ENCODE measurements around the gene NACA. TPM values are rescaled to one million over a fixed set of nuclear protein-coding genes. Genes with fewer than 3 reads are reported as not detected.

The NACA gene
- polyA plus RNA-seq (2012; rRNA removed): 523 and 644 TPM in 2 replicates
- polyA plus RNA-seq (2012; cell fraction: cytosol; rRNA removed): 840 and 1,075 TPM in 2 replicates
- 157 and 212 TPM in 2 replicates for polyA plus RNA-seq (2012; cell fraction: nucleus; rRNA removed)

DNA sequence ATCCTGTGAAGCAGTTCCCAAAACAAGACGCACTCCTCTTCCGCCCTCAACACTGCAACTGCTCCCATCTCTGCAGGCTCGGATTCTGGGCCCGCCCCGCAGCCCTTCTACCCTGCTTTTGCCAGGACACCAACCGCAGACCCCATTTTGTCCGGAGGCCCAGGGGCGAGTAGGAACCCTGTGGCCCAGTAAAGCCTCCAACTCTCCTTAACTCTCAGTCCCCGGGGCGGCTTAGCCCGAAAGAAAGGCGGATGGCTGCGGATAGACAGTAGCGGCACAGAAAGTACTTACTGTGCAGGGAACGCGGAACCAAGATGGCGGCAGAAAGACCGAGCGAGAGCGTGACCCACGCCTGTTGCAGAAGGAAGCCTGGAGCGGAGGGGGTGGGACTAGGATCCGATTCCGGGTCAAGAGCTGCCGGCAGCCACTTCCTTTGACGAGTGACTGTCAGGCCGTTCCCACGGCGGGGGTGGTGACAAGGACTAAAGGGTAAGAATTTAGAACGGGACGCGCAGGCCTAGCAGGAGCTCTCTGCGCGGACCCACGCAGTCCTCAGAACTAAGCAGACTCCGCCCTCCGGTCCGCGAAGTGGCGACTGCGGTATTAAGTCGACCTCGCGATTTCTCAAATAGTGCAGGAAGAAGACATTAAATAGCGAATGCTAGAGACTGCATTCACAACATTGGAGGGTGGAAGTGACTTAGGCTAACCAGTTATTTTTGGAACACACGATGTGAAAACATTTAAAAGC, at the start of gene NACA:
NACA (minus strand) TSS at position 328 of the 751 bp plus-strand sequence. CDS start 778 bp downstream, outside the sequence.
- POLR2A ChIA-PET: interaction anchor here (0.5 to 1.5 kb wide), 19 partner anchors 9 to 450 kb away, joined by 3 to 19 read pairs (median 4); partner anchors contain the start of genes CNPY2 and PTGES3
- Histone ChIP-seq H3K27me3 (ENCODE audit: insufficient read depth) (no peaks in the 10 kb centered on the region), H3K4me2 (peak within 1 kb of the TSS; percentile 91), H3K9me2 (no peaks in the 10 kb centered on the region), H3K27ac (ENCODE audit: low read depth in 2 of 2, low read length in 1 of 2) (peak within 1 kb of the TSS; percentile 91 to 93), H3K9me3 (no peaks in the 10 kb centered on the region), H3K4me1 (ENCODE audit: control insufficient read depth in 1 of 2, insufficient read depth in 2 of 2, low read depth in 1 of 2, low read length in 1 of 2) (peaks cover 27 to 30% of the 10 kb centered on the region in 2 experiments), H3K4me3 (ENCODE audit: low read depth in 2 of 2, low read length in 1 of 2) (peak within 1 kb of the TSS; percentile 92 to 94), H3K36me3 (replicated peaks in 1 of 2; ENCODE audit: control insufficient read depth in 1 of 2, insufficient read depth in 2 of 2, low read length in 1 of 2) (peaks cover 27 to 30% of the 10 kb centered on the region in 2 experiments), H2AFZ (ENCODE audit: low read depth) (peak within 1 kb of the TSS; percentile 88), H3K79me2 (ENCODE audit: insufficient read depth) (peaks cover 50% of the 10 kb centered on the region), H3K9ac (peak within 1 kb of the TSS; percentile 98), H4K20me1 (ENCODE audit: insufficient read depth) (peaks cover 41% of the 10 kb centered on the region), H3F3A (replicated peaks; ENCODE audit: insufficient read depth) (peaks cover 18% of the 10 kb centered on the region)
- WGBS (ENCODE audit: low lambda C conversion rate): under 1% methylated on average over 33 of the region's 46 CpGs
- peak; percentile 71 for TF ChIP-seq NRF1 (IDR thresholded peaks at IDR 0.05; ENCODE audit: low read depth, low read length)
- no peak for TF ChIP-seq USF1 (IDR thresholded peaks at IDR 0.05; ENCODE audit: borderline replicate concordance, low read depth)
- peak; percentile 95 for TF ChIP-seq MXI1 (IDR thresholded peaks at IDR 0.05; ENCODE audit: low read depth, low read length)
- TF ChIP-seq CHD2 (IDR thresholded peaks at IDR 0.05; ENCODE audit: low read length, partially characterized antibody): peak; percentile 97
- peak; percentile 98 for TF ChIP-seq GABPA (IDR thresholded peaks at IDR 0.05; ENCODE audit: low read depth)
- TF ChIP-seq JUND (IDR thresholded peaks at IDR 0.05): no peak
- TF ChIP-seq FOXM1 (IDR thresholded peaks at IDR 0.05; ENCODE audit: low read depth): no peak
- peak; percentile 3; the same call in 1 of the 2 replicates for TF ChIP-seq RAD21 (IDR thresholded peaks at IDR 0.05; ENCODE audit: low read length)
- peak; percentile 96 for TF ChIP-seq TAF1 (IDR thresholded peaks at IDR 0.05; ENCODE audit: borderline replicate concordance, low read depth, low read length)
- peak; percentile 83; the same call in 1 of the 2 replicates for TF ChIP-seq ZBTB33 (IDR thresholded peaks at IDR 0.05; ENCODE audit: borderline replicate concordance, low read depth)
- TF ChIP-seq SMC3 (IDR thresholded peaks at IDR 0.05; ENCODE audit: low read depth, low read length): no peak
- peak; percentile 87 for TF ChIP-seq ELF1 (IDR thresholded peaks at IDR 0.05)
- TF ChIP-seq PBX3 (IDR thresholded peaks at IDR 0.05): peak; percentile 89
- TF ChIP-seq, protein P1, sequence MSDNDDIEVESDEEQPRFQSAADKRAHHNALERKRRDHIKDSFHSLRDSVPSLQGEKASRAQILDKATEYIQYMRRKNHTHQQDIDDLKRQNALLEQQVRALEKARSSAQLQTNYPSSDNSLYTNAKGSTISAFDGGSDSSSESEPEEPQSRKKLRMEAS (IDR thresholded peaks at IDR 0.05; ENCODE audit: low read depth): peak; percentile 99
- TF ChIP-seq YY1 (IDR thresholded peaks at IDR 0.05; ENCODE audit: low read depth): peak; percentile 98
- TF ChIP-seq, protein P2, sequence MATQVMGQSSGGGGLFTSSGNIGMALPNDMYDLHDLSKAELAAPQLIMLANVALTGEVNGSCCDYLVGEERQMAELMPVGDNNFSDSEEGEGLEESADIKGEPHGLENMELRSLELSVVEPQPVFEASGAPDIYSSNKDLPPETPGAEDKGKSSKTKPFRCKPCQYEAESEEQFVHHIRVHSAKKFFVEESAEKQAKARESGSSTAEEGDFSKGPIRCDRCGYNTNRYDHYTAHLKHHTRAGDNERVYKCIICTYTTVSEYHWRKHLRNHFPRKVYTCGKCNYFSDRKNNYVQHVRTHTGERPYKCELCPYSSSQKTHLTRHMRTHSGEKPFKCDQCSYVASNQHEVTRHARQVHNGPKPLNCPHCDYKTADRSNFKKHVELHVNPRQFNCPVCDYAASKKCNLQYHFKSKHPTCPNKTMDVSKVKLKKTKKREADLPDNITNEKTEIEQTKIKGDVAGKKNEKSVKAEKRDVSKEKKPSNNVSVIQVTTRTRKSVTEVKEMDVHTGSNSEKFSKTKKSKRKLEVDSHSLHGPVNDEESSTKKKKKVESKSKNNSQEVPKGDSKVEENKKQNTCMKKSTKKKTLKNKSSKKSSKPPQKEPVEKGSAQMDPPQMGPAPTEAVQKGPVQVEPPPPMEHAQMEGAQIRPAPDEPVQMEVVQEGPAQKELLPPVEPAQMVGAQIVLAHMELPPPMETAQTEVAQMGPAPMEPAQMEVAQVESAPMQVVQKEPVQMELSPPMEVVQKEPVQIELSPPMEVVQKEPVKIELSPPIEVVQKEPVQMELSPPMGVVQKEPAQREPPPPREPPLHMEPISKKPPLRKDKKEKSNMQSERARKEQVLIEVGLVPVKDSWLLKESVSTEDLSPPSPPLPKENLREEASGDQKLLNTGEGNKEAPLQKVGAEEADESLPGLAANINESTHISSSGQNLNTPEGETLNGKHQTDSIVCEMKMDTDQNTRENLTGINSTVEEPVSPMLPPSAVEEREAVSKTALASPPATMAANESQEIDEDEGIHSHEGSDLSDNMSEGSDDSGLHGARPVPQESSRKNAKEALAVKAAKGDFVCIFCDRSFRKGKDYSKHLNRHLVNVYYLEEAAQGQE (IDR thresholded peaks at IDR 0.05; ENCODE audit: low read depth, low read length): peak; percentile 47; the same call in 1 of the 2 replicates
- TF ChIP-seq GATA2 (CRISPR knock-in tag; IDR thresholded peaks at IDR 0.05): no peak
- peak; percentile 97 for TF ChIP-seq POLR2AphosphoS5 (IDR thresholded peaks at IDR 0.05; ENCODE audit: low read depth, low read length)
- peak; percentile 50; the same call in 1 of the 2 replicates for TF ChIP-seq TCF12 (IDR thresholded peaks at IDR 0.05)
- CTCF ChIA-PET: interaction anchor here (0.9 kb wide), 2 partner anchors 15 to 88 kb away, joined by 3 to 4 read pairs; no protein-coding TSS in a partner anchor
- peak; percentile 94 for DNase-seq
